ENCODE results near the gene JPH3.

The JPH3 gene

GRCh38 chr16:87697792-87698191 is 95.5 kb downstream of the JPH3 start:
- DNase-seq (ENCODE audit: low read depth), result no peak

- no peak for DNase-seq (ENCODE audit: low read depth)
Measured at GRCh38 chr16:87698241-87698640, 95.9 kb downstream of the JPH3 start.

- no peak for DNase-seq (ENCODE audit: low read depth)
Measured at GRCh38 chr16:87698676-87699199, 96.4 kb downstream of the JPH3 start.

GRCh38 chr16:87700406-87701077 is 98.2 kb downstream of the JPH3 start:
- DNase-seq (ENCODE audit: low read depth), result no peak

GRCh38 chr16:87701078-87701460 is 98.8 kb downstream of the JPH3 start:
- no peak for DNase-seq (ENCODE audit: low read depth)

- DNase-seq (ENCODE audit: low read depth), result no peak
Measured at GRCh38 chr16:87701505-87701921, 99.2 kb downstream of the JPH3 start.

- no peak for DNase-seq (ENCODE audit: low read depth)
Measured at GRCh38 chr16:87702325-87702811, 100.1 kb downstream of the JPH3 start.

GRCh38 chr16:87703071-87703470 is 100.8 kb downstream of the JPH3 start:
- no peak for DNase-seq (ENCODE audit: low read depth)

GRCh38 chr16:87703835-87704375 is 101.6 kb downstream of the JPH3 start:
- DNase-seq (ENCODE audit: low read depth), result no peak

- DNase-seq (ENCODE audit: low read depth), result no peak
Measured at GRCh38 chr16:87704754-87705353, 102.5 kb downstream of the JPH3 start.

- no peak for DNase-seq (ENCODE audit: low read depth)
Measured at GRCh38 chr16:87705771-87706277, 103.5 kb downstream of the JPH3 start.

GRCh38 chr16:87706278-87707000 is 104.1 kb downstream of the JPH3 start:
- no peak for DNase-seq (ENCODE audit: low read depth)

GRCh38 chr16:87707097-87707496 is 104.8 kb downstream of the JPH3 start:
- DNase-seq (ENCODE audit: low read depth), result no peak

- DNase-seq (ENCODE audit: low read depth), result no peak
Measured at GRCh38 chr16:87707714-87708580, 105.6 kb downstream of the JPH3 start.

GRCh38 chr16:87708881-87709638 is 106.8 kb downstream of the JPH3 start:
- no peak for DNase-seq (ENCODE audit: low read depth)

GRCh38 chr16:87709677-87710076 is 107.4 kb downstream of the JPH3 start:
- DNase-seq (ENCODE audit: low read depth), result no peak

GRCh38 chr16:87710887-87711286 is 108.6 kb downstream of the JPH3 start:
- DNase-seq (ENCODE audit: low read depth), result no peak

- no peak for DNase-seq (ENCODE audit: low read depth)
Measured at GRCh38 chr16:87712184-87712762, 110.0 kb downstream of the JPH3 start.

GRCh38 chr16:87713451-87714229 is 111.3 kb downstream of the JPH3 start:
- DNase-seq (ENCODE audit: low read depth), result peak; percentile 44
